HUES6 (cell line): ENCODE data around the gene PTPRR.

ENCODE experiments used
- H3K27ac ChIP-seq: 2 replicates; pipeline ENCODE4 v1.7.0; 2013; ENCODE audit warnings: low read depth, mild to moderate bottlenecking, low read length, inconsistent platforms
- H3K27me3 ChIP-seq: 2 replicates; pipeline ENCODE4 v1.6.1; 2013; ENCODE audit warnings: low read length; ENCODE audit not compliant: control insufficient read depth, insufficient read depth
- H3K36me3 ChIP-seq: 2 replicates; pipeline ENCODE4 v1.6.1; 2013; ENCODE audit warnings: low read length; ENCODE audit not compliant: control insufficient read depth, insufficient read depth
- H3K4me1 ChIP-seq: 2 replicates; pipeline ENCODE4 v1.6.1; 2013; ENCODE audit warnings: low read length; ENCODE audit not compliant: control insufficient read depth, insufficient read depth
- H3K4me3 ChIP-seq: 2 replicates; pipeline ENCODE4 v1.5.1; 2013; ENCODE audit warnings: low read depth, low read length
- H3K9ac ChIP-seq: one replicate; pipeline ENCODE4 v1.6.1; 2013; ENCODE audit warnings: mild to moderate bottlenecking, low read length
- H3K9me3 ChIP-seq: 2 replicates; pipeline ENCODE4 v1.6.1; 2013; ENCODE audit warnings: low read depth, low read length; ENCODE audit not compliant: control insufficient read depth, insufficient read depth

The PTPRR gene

DNA sequence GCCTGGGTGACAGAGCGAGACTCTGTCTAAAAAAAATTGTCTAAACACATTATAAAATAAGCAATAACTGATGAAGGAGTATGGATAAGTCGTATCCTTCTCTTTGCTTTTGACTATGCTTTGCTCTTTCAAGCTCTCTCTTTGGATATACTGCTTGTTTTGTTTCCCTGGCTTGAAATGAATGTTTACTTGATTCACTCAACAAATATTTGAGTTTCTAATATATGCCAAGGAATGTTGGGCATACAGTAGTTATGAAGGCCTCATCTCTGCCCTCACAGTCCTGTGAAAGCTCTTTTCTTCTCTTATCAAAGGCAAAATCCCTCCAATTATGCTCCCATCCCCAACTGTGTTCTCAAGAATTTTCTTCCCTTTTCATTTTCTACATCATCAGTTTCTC lies 123.5 kb downstream of the PTPRR start:
- Histone ChIP-seq H3K9me3 (no peaks in the 10 kb centered on the region), H3K4me1 (no peaks in the 10 kb centered on the region), H3K27ac (no peak overlapping the region), H3K27me3 (no peaks in the 10 kb centered on the region), H3K4me3 (no peak overlapping the region), H3K36me3 (no peaks in the 10 kb centered on the region), H3K9ac (no peak overlapping the region)

DNA sequence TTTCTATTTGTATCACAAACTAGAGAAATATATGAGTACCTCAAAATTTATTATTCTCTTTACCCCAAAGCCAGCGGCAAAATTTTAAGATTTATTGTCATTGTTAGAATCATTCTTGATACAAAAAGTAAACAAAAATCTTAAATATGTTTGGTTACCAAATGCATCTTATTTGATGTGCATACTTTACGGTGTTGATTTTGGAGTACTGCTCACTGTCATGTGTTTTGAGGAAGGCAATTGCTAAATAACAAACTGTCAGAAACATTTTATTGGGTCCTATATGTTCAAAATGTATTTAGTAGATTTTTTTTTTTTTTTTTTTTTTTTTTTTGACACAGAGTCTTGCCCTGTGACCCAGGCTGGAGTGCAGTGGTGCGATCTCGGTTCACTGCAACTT lies 124.9 kb downstream of the PTPRR start:
- Histone ChIP-seq H3K27ac (no peak overlapping the region), H3K4me1 (no peaks in the 10 kb centered on the region), H3K4me3 (no peak overlapping the region), H3K9me3 (no peaks in the 10 kb centered on the region), H3K9ac (no peak overlapping the region), H3K36me3 (no peaks in the 10 kb centered on the region), H3K27me3 (no peaks in the 10 kb centered on the region)

DNA sequence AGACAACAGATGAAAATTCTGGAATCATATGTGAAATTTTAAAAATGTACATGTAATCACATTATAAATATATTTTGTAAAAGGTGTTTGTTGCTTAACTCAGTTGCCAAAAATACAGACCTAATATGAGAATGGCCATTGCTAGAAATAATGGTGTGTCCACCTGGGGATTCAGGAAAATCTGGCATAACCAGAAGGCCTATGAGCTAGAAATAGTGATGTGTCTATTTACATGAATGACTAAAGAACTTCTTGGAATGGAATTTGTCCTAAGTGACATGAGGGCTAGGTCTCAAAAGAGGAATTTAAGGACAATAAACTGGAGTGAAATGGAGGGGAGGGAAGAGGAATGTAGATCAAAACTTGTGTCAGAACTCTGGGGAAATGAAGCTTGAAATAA lies 126.4 kb downstream of the PTPRR start:
- Histone ChIP-seq H3K9ac (no peak overlapping the region), H3K4me3 (no peak overlapping the region), H3K27ac (no peak overlapping the region), H3K36me3 (no peaks in the 10 kb centered on the region), H3K27me3 (no peaks in the 10 kb centered on the region), H3K9me3 (no peaks in the 10 kb centered on the region), H3K4me1 (no peaks in the 10 kb centered on the region)

DNA sequence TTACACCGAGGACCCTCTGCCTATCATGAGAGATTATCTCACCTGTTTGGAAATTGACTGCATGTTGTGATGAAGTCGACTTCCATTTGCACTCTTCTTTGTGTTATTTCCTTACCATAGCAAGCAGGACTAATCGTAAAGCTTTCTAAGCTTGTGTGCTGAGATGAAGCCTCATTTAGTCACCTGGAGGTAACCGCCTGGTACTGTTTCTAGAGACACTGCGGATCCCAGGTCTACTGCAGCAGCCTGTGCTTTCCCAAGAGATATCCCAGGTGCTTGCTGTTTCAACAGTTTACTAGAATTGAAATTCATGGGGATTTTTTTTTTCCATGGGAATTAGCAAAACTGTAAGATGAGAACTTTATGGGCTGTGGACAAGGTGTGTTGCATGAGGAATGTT lies 131.8 kb downstream of the PTPRR start:
- no peaks in the 10 kb centered on the region for H3K9me3 ChIP-seq
- no peak overlapping the region for H3K4me3 ChIP-seq
- H3K27me3 ChIP-seq, result no peaks in the 10 kb centered on the region
- H3K4me1 ChIP-seq, result peaks cover 3% of the 10 kb centered on the region; the same call in 1 of the 2 replicates
- no peak overlapping the region for H3K27ac ChIP-seq
- no peak overlapping the region for H3K9ac ChIP-seq
- no peaks in the 10 kb centered on the region for H3K36me3 ChIP-seq

DNA sequence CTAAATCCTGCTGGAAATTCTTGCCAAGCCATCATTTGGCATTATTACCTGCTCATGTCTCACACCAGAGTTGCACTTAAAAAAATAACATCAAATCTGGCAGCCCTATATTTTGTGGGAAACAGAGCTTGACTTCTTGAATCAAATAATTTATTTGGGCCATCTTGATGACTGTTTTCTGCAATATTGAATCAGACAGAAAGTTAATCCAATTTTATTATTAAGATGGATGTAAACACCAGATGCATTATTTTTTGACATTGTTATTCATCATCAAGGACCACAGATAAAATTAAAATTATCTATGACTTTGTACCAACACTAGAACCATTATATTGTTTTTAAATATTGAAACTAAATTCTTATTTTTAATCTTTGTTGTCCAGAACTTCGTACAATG lies 132.9 kb downstream of the PTPRR start:
- H3K27ac ChIP-seq, result no peak overlapping the region
- H3K4me1 ChIP-seq, result peaks cover 3% of the 10 kb centered on the region; the same call in 1 of the 2 replicates
- no peaks in the 10 kb centered on the region for H3K9me3 ChIP-seq
- no peak overlapping the region for H3K9ac ChIP-seq
- H3K36me3 ChIP-seq, result no peaks in the 10 kb centered on the region
- no peaks in the 10 kb centered on the region for H3K27me3 ChIP-seq
- no peak overlapping the region for H3K4me3 ChIP-seq

DNA sequence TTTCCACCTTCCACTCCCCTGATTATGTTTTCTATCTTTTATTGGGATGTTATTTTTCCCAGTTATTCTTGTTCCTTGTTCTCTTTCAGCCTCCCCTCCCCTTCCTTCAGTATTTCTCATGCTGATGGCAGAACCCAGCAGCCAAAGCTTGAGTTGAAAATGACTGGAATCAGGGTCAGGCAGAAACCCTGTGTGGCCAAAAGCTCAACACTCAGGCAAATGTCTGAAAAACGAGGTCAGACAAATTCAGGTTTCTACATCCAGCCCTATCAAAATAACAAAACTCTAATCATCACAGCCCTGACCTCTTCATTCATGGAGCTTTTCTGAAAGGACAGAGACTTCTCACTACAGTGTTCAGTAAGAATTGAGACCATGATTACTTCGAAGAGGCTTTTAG lies 134.6 kb downstream of the PTPRR start:
- H3K27me3 ChIP-seq, result no peaks in the 10 kb centered on the region
- H3K36me3 ChIP-seq, result no peaks in the 10 kb centered on the region
- no peak overlapping the region for H3K9ac ChIP-seq
- H3K27ac ChIP-seq, result no peak overlapping the region
- H3K9me3 ChIP-seq, result no peaks in the 10 kb centered on the region
- H3K4me1 ChIP-seq, result peaks cover 3% of the 10 kb centered on the region; the same call in 1 of the 2 replicates
- H3K4me3 ChIP-seq, result no peak overlapping the region

DNA sequence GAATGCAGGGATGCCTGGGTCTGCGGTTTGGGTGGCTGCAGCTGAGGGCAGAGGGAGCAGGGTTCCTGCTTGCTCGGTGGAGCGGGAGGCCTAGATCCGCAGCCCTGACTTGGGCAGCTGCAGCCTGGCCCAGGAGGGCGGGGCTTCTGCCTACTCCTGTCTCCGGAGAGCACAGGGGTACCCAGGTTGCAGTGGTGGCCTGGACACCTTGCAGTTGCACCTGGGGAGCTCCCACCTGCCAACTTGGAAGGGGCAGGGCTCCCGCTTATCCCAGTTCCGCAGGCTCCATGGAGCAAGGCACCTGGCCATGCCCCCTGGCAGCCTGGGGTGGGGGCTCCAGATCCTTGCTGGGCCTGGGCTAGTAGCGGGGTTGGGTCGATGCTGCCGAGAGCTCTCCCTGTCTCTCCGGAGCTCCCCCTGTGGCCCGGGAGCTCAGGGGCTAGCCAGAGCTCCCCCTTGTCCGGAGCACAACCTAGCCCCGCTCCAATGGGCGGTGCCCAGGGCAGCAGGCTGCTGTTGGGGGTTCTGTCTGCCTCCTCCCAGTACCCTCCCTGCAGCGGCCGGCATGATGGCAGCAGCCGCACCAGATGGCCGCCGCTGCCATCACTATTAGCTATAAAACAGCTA lies 136.4 kb downstream of the PTPRR start:
- Histone ChIP-seq H3K27ac (no peak overlapping the region), H3K9me3 (no peaks in the 10 kb centered on the region), H3K27me3 (no peaks in the 10 kb centered on the region), H3K9ac (no peak overlapping the region), H3K36me3 (no peaks in the 10 kb centered on the region), H3K4me3 (no peak overlapping the region), H3K4me1 (peaks cover 3% of the 10 kb centered on the region; the same call in 1 of the 2 replicates)

DNA sequence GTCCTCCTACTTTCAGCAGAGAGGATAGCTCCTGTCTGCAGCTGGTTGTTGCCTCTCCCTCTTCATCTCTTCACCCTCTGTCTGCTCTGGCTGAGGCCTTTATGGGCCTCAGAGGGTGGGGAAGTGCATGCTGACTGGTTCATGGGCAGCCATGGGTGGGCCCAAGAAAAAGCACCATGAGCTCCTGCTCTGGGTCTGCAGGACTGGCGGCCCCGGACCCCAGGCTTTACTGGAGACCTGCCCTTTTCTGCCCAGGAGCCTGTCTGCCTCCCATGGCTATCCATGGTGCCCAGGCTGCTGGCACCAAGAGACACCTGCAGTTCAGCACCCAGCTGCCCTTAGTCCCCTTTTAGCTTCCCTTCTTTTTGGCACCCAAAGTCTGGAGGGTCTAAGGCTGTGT lies 137.1 kb downstream of the PTPRR start:
- H3K36me3 ChIP-seq, result no peaks in the 10 kb centered on the region
- peaks cover 3% of the 10 kb centered on the region; the same call in 1 of the 2 replicates for H3K4me1 ChIP-seq
- no peak overlapping the region for H3K4me3 ChIP-seq
- no peak overlapping the region for H3K27ac ChIP-seq
- no peak overlapping the region for H3K9ac ChIP-seq
- H3K9me3 ChIP-seq, result no peaks in the 10 kb centered on the region
- no peaks in the 10 kb centered on the region for H3K27me3 ChIP-seq

DNA sequence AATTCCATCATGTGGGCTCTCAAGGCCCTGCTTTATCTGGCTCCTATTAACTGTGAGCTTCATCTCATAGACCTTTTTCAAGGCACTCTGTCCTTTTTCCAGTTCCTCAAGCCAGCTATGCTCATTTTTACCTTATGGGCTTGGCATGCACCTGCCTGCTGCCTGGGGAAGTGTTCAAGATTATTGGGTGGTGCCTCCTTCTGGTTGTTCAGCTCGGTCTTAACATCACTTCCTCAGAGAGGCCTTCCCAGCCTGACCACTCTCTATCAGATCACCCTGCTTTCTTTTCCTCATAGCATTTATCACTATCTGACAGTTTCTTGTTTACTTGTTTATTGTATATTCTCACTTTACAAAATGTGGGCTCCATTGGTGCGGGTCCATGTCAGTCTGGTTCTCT lies 141.3 kb downstream of the PTPRR start:
- Histone ChIP-seq H3K9me3 (no peaks in the 10 kb centered on the region), H3K9ac (no peak overlapping the region), H3K36me3 (no peaks in the 10 kb centered on the region), H3K27me3 (no peaks in the 10 kb centered on the region), H3K4me3 (no peak overlapping the region), H3K27ac (no peak overlapping the region), H3K4me1 (no peaks in the 10 kb centered on the region)

DNA sequence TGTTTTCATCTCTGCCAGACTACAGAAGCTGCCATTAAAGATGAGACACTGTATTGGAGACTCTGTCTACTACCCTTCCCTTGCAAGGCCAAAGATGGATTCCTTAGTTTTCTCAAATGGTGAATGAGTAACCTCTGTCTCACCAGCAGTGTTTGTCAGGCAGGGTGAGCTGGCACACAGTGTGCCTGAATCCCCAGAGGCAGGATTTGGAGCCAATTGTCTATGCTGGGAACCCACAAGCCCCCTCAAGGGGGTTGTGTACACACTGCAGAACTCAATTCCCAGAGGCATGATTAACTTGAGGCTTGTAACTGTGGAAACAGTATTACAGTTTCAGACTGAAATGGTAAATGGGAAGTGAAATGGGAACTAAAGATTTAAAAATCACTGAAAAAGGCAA lies 146.5 kb downstream of the PTPRR start:
- no peaks in the 10 kb centered on the region for H3K36me3 ChIP-seq
- no peaks in the 10 kb centered on the region for H3K27me3 ChIP-seq
- no peak overlapping the region for H3K9ac ChIP-seq
- H3K4me1 ChIP-seq, result no peaks in the 10 kb centered on the region
- no peak overlapping the region for H3K4me3 ChIP-seq
- H3K27ac ChIP-seq, result no peak overlapping the region
- no peaks in the 10 kb centered on the region for H3K9me3 ChIP-seq

DNA sequence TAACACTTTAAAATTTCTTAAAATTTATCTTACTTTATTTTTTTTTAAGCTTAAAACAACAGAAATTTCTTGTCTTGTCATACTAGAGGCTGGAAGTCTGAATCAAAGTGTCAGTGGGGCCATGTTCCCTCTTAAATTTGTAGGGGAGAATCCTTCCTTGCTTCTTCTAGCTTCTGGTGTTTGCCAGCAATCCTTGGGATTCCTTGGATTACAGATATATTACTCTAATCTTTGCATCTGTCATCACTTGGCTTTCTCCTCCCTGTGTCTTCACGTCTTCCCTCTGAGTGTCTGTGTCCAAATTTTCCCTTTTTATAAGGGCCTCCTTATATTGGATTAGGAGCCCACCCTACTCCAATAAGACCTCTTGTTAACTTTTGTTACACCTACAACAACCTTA lies 147.7 kb downstream of the PTPRR start:
- Histone ChIP-seq H3K4me3 (no peak overlapping the region), H3K36me3 (no peaks in the 10 kb centered on the region), H3K9ac (no peak overlapping the region), H3K9me3 (no peaks in the 10 kb centered on the region), H3K4me1 (no peaks in the 10 kb centered on the region), H3K27ac (no peak overlapping the region), H3K27me3 (no peaks in the 10 kb centered on the region)

DNA sequence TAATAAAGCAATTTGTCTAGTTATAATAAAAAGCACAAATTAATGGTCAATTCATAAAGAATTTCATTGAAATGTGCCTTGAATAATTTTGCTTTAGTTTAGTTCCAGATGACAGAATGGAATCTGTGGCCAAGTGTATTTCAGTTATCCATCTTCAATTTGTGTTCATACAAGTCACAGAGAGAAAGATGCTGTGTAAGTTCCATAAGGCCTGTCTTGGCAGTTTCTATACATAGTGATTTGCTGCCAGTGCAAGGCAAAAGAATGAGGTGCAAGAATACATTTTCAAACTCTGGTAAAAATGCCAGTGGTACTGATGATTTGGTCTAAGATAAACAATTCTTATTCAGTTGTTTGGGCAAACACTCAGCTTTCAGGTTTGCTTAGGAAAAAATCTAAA lies 149.0 kb downstream of the PTPRR start:
- no peak overlapping the region for H3K27ac ChIP-seq
- H3K4me1 ChIP-seq, result no peaks in the 10 kb centered on the region
- H3K9ac ChIP-seq, result no peak overlapping the region
- H3K9me3 ChIP-seq, result no peaks in the 10 kb centered on the region
- H3K36me3 ChIP-seq, result no peaks in the 10 kb centered on the region
- H3K4me3 ChIP-seq, result no peak overlapping the region
- H3K27me3 ChIP-seq, result no peaks in the 10 kb centered on the region
